Measurements from ENCODE around the gene TFAP2A. TPM values are rescaled to one million over a fixed set of nuclear protein-coding genes. Genes with fewer than 3 reads are reported as not detected.

The TFAP2A gene
- total RNA-seq, 2 donors from 2014 or later = 0.12 TPM; not detected in 1

DNA sequence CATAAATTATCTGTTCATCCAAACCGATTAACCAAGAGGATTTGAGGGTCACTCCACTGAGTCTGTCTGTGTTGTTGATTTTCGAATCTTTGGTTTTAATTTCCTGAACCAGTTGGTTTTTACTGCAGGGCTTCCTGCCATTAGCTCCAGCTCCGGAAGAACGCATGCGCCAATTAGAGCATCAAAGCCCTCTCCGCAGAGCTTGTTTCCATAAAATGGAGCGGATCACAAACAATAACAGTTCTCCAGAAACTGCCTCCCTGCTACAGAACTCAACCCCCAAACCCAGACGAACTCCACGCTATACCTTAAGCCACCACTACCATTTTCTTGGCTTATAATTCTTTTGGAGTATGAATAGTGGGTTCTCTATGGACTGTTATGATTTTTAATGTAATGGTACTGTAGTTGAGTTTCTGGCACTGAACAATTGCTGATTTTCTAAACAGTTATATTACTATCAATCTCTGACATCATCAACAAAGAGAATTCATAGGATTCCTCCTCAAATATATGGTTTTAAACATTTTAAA, 13.8 kb downstream of the TFAP2A start:
- H3K9me3 ChIP-seq = no peaks in the 10 kb centered on the region
- no peak overlapping the region for H3K27ac ChIP-seq
- TF ChIP-seq, protein P1, sequence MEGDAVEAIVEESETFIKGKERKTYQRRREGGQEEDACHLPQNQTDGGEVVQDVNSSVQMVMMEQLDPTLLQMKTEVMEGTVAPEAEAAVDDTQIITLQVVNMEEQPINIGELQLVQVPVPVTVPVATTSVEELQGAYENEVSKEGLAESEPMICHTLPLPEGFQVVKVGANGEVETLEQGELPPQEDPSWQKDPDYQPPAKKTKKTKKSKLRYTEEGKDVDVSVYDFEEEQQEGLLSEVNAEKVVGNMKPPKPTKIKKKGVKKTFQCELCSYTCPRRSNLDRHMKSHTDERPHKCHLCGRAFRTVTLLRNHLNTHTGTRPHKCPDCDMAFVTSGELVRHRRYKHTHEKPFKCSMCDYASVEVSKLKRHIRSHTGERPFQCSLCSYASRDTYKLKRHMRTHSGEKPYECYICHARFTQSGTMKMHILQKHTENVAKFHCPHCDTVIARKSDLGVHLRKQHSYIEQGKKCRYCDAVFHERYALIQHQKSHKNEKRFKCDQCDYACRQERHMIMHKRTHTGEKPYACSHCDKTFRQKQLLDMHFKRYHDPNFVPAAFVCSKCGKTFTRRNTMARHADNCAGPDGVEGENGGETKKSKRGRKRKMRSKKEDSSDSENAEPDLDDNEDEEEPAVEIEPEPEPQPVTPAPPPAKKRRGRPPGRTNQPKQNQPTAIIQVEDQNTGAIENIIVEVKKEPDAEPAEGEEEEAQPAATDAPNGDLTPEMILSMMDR (IDR thresholded peaks at IDR 0.05) = no peak
- H3K4me3 ChIP-seq = no peak overlapping the region
- H3K27me3 ChIP-seq = peaks cover 16 to 23% of the 10 kb centered on the region in 2 donors
- H3K4me1 ChIP-seq = peaks cover 0 to 14% of the 10 kb centered on the region in 2 donors
- no peak for DNase-seq (ENCODE audit: low spot score)
- H3K36me3 ChIP-seq = no peaks in the 10 kb centered on the region

DNA sequence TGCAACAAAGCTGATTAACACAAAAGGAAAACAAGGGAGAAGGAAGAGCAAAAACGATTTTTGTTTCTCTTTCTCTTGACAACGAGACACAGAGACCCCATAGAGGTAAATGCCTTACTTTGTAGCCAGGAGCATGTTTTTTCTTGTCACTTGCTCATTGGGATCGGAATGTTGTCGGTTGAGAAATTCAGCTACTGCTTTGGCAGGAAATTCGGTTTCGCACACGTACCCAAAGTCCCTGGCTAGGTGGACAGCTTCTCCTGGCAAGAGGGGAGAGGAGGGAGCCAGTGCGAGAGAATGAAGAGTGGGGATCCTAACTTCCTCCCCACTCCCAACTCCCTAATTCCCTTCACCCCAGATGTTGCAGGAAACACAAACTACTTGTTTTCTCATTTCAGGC, 14.5 kb downstream of the TFAP2A start:
- Histone ChIP-seq H3K36me3 (no peaks in the 10 kb centered on the region), H3K4me3 (no peak overlapping the region), H3K27me3 (peaks cover 21 to 27% of the 10 kb centered on the region in 2 donors), H3K9me3 (no peaks in the 10 kb centered on the region), H3K27ac (no peak overlapping the region), H3K4me1 (peaks cover 0 to 14% of the 10 kb centered on the region in 2 donors)
- TF ChIP-seq, protein P1 (IDR thresholded peaks at IDR 0.05) = no peak
- no peak for DNase-seq (ENCODE audit: low spot score)

DNA sequence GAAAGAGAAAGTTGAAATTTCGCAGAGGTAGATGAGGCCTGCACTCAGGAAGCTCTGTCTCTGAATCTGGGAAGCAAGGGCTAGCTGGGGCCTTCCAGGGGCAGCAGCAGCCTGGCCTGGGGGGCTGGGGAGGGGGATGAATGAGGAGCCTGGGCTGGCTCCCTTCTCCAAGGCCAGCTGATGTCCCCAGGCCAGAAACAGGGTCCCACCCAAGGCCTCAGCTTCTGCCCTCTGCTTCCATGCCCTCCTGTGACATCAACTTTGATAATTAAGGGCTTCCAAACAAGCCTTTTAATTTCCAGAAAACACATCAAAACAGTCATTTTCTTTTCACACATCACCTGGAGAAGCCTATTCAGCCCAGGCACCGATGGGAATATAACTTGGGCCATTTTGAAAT, 15.4 kb downstream of the TFAP2A start:
- Histone ChIP-seq H3K27me3 (peaks cover 21 to 27% of the 10 kb centered on the region in 2 donors), H3K4me3 (no peak overlapping the region), H3K9me3 (no peaks in the 10 kb centered on the region), H3K4me1 (peaks cover 0 to 11% of the 10 kb centered on the region in 2 donors), H3K36me3 (no peaks in the 10 kb centered on the region), H3K27ac (no peak overlapping the region)
- TF ChIP-seq, protein P1 (IDR thresholded peaks at IDR 0.05) = no peak
- no peak for DNase-seq (ENCODE audit: low spot score)

DNA sequence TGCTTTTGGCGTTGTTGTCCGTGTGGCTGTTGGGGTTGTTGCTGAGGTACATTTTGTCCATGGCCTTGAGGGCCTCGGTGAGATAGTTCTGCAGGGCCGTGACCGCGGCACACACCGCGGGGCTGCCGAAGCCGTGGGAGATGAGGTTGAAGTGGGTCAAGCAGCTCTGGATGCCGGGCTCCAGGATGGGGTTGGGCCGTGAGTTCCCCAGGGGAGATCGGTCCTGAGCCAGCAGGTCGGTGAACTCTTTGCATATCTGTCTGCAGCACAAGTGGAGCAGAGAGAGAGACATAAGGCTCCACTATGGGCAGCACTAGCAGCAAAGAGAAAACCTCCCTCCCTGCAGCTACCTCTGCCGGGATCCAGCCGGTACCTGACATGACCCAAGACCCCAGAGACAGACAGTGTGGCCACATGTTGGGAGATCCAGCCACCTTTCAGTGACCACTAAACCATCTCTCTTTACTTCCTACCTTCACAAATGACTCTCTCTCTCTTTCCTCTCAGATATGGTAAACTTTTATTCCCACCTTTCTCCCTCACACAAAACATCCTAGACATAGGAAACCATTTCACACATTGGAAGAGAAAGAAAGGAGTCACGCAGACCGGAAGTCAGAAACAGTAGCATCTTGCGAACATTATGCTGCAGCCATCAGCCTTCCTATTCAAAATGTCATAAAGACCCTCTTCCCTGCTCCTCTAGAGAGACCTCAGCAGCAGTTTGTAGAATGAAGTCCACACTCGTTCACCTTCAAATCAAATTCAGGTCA, 16.2 kb downstream of the TFAP2A start:
- H3K4me1 ChIP-seq = peaks cover 0 to 3% of the 10 kb centered on the region in 2 donors
- TF ChIP-seq, protein P1 (IDR thresholded peaks at IDR 0.05) = no peak
- no peaks in the 10 kb centered on the region for H3K9me3 ChIP-seq
- peaks cover 21 to 27% of the 10 kb centered on the region in 2 donors for H3K27me3 ChIP-seq
- no peaks in the 10 kb centered on the region for H3K36me3 ChIP-seq
- DNase-seq (ENCODE audit: low spot score) = no peak
- H3K4me3 ChIP-seq = no peak overlapping the region
- no peak overlapping the region for H3K27ac ChIP-seq

DNA sequence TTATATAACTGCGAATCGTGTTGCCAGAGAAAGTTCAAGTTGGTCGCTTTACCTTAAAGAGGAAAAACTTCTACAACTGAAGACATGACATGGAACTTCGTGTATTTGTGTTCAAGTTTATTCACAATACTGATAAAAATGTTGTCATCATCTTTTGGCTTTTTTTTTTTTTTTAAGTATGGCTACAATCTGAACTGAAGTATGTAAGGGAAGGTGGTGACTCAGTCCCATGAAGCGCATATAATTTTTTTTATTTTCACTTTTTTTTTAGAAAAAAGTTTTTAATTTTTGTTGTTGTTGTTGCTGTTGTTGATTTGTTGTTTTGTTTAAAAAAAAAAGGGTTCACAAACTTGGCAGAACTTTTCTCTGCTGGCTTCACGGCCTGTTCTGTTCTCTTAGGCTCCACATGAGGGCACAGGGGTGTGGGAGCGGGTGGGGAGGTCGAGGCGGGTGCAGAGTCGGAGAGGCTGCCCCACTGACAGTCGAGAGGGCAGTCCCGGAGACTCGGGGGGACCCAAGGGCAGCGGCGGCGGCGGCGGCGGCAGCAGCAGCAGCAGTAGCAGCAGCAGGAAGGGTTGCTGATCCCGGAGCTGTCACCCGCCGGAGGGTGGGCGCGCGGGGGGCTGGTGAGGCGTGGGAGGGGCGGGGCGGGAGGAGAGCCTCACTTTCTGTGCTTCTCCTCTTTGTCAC, 17.0 kb downstream of the TFAP2A start:
- H3K4me3 ChIP-seq = no peak overlapping the region
- TF ChIP-seq, protein P1 (IDR thresholded peaks at IDR 0.05) = no peak
- no peaks in the 10 kb centered on the region for H3K36me3 ChIP-seq
- DNase-seq (ENCODE audit: low spot score) = no peak
- H3K9me3 ChIP-seq = no peaks in the 10 kb centered on the region
- peaks cover 21 to 30% of the 10 kb centered on the region in 2 donors for H3K27me3 ChIP-seq
- H3K4me1 ChIP-seq = no peaks in the 10 kb centered on the region
- H3K27ac ChIP-seq = no peak overlapping the region
